GM21737 (cell line): Measurements from ENCODE around the gene FRG2.
"Not testable (repeated sequence)": the region's sequence is repeated elsewhere in the genome, so short reads cannot be mapped to it uniquely, and the experiment has no call there.

ENCODE experiments used
- ATAC-seq: cut with Tn5 transposase; IDR thresholded peaks from one replicate; pipeline ENCODE4 v1.9.1; 2021; ENCODE audit warnings: mild to moderate bottlenecking, moderate library complexity; ENCODE audit not compliant: unreplicated experiment

Gene FRG2

DNA sequence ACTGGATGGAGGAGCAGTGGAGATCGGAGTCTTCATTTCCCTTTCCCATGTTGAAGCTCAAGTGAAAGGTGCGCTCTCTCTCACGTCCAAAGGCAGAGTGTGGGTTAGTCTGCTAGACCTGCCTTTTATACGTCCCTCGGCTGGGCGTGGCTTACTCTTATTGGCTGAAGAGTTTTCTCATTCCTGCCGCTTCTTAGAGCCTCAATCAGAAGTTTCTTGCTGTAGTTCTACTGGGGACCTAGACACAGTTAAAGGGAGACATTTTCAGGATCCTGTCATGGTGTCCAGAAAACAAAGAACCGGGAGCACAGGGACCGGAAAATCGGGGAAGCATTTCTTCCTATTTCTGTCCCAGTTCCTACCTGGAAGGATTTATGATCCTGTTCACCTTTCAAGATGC, at the start of gene FRG2:
TSS of gene FRG2 (minus strand) at position 101 of the 400 bp plus-strand sequence. CDS start at position 49, 52 bp downstream.
- not testable (repeated sequence) for ATAC-seq

DNA sequence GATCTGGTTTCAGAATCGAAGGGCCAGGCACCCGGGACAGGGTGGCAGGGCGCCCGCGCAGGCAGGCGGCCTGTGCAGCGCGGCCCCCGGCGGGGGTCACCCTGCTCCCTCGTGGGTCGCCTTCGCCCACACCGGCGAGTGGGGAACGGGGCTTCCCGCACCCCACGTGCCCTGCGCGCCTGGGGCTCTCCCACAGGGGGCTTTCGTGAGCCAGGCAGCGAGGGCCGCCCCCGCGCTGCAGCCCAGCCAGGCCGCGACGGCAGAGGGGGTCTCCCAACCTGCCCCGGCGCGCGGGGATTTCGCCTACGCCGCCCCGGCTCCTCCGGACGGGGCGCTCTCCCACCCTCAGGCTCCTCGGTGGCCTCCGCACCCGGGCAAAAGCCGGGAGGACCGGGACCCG, 41.3 kb upstream of the FRG2 start:
- not testable (repeated sequence) for ATAC-seq

DNA sequence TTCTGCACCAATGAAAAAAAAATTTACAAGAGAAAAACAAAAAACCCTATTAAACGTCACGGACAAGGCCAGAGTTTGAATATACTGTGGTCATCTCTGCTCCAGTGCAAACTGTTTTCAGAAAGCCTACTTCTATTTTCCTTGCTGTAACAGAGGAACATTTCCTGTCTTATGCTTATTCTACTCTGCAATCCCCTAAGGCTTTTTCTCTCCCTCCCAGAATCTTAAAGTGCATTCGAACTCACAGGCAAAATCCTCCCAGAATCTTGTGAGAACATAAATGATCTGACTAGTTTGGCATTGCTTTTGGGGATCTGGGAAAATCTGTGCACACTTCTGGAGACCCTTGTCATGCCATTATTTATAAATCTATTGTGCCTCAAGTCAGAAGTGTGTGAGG, 37.7 kb upstream of the FRG2 start:
- not testable (repeated sequence) for ATAC-seq

DNA sequence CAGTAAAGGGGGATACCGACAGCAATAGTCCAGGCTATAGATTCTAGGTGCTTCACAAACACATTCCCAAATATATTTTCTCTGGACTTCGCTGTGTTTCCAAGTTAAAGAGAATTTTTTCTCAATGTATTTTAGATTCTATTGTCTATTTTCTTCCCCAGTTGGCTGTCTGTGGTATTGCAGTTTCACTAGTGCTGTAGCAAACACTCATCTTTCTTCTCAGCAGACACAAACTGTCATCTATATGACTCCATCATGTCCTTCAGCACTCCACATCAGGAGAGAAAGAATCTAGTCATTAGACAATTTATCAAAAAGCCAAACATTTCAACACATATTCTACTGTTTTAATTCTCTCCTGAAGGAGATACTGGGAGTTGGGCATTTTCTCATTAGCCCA, 37.3 kb upstream of the FRG2 start, which contains the start of gene DBET:
TSS of gene DBET (plus strand) at position 161 of the 400 bp plus-strand sequence.
- ATAC-seq = not testable (repeated sequence)

- ATAC-seq = not testable (repeated sequence)
Observed at GRCh38 chr4:190058997-190059396, 31.9 kb upstream of the FRG2 start.

- not testable (repeated sequence) for ATAC-seq
Observed at GRCh38 chr4:190049378-190050239, 22.6 kb upstream of the FRG2 start.

GRCh38 chr4:190047627-190048026, 20.6 kb upstream of the FRG2 start:
- ATAC-seq = not testable (repeated sequence)

DNA sequence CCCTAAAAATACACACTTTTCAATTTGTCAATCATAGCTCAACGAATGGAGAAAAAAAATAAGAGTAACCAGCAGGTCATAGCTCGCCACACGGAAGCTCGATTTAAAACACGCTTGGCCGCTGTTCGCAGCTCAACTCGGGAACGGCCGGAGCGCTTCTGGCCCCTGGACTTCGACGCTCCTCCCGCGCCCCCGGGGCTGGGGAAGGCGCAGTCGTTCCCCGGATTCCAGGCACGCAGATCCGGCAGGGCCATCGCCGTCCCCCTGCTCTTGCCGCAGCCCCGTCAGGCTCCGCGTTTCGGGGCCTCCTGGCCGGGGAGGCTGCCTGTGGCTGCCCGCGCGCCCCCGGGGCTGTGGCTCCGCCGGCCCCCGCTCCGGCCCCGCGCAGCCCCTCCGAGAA, 13.8 kb upstream of the FRG2 start:
- ATAC-seq = not testable (repeated sequence)

GRCh38 chr4:190037704-190038388, 10.8 kb upstream of the FRG2 start:
- ATAC-seq = not testable (repeated sequence)

GRCh38 chr4:190031264-190031663, 4.2 kb upstream of the FRG2 start:
- not testable (repeated sequence) for ATAC-seq

GRCh38 chr4:190022614-190023281, 4.3 kb downstream of the FRG2 start:
- ATAC-seq = not testable (repeated sequence)

GRCh38 chr4:190021973-190022372, 5.1 kb downstream of the FRG2 start:
- not testable (repeated sequence) for ATAC-seq

DNA sequence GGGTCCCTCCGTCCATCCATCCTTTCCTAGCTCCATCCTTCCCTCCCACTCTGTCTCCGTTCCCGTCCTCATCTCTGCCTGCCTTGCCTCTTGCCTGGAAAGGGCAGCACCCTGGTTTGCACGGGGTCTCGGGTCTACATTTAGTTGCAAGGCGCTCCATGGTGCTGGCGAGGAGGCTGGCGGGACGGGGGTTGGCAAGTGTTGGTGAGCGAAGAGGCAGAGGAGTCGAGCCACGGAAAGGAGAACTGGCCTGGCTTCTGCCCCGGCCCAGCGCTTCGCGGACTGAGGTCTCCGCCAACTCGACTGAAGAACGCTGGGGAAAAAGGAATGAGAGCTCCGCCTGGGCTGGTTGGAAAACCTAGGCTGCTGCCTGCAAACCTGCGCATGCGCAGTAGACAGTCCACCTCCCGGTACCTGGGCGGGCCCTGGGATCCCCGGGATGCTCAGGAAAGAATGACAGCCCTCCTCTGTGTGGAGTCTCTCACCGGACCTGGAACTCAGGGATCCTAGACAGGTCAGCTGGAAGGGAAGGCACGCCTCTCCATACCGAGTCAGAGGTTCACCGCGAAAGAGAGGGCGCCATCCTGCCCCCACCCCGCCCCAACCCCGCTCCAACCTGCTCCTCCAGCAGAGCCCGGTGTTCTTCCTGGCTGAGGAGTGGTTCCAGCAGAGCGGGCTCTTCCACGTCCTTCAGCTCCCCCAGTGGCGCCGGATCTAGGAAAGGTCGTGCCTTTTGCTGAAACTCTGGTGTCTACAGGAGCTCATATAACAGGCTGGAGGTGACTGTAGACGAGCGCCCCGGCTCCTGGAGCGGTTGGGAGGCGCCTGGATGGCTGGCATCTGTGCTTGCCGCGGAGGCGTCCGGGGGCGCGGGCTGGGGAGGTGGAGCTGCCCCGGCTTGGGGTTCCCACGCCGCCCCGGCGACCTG, 6.0 kb downstream of the FRG2 start:
- no peak for ATAC-seq

DNA sequence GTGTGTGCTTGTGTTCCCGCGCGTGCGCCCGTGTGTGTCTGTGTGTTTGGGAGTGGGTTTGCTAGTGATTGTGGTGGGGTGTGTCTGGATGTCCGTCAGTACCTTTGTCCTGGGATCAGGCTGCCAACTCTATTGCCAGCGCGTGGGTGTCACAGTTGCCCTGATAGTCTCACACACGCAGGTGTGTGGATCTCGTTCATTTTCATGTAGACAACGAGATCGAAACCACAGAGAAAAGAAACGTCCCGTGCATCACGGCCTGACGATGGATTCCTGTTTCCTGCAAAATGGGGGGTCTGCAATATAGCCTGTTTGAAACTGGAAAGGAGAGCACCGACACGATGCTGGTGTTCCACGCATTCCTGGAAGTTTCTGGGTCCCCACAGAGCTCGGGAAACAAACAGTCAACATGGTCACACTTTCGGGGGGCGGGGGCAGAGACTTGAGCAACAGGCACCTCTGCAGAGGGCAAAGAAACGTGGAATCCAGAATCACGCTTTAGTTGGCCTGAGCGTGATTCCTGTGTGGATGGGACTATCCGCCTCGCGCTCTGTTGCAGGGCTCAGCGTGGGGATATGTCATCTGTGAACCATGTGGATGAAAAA, 7.1 kb downstream of the FRG2 start:
- not testable (repeated sequence) for ATAC-seq

GRCh38 chr4:190019023-190019858, 7.8 kb downstream of the FRG2 start:
- ATAC-seq = no peak

GRCh38 chr4:190018201-190018920, 8.7 kb downstream of the FRG2 start:
- no peak for ATAC-seq

DNA sequence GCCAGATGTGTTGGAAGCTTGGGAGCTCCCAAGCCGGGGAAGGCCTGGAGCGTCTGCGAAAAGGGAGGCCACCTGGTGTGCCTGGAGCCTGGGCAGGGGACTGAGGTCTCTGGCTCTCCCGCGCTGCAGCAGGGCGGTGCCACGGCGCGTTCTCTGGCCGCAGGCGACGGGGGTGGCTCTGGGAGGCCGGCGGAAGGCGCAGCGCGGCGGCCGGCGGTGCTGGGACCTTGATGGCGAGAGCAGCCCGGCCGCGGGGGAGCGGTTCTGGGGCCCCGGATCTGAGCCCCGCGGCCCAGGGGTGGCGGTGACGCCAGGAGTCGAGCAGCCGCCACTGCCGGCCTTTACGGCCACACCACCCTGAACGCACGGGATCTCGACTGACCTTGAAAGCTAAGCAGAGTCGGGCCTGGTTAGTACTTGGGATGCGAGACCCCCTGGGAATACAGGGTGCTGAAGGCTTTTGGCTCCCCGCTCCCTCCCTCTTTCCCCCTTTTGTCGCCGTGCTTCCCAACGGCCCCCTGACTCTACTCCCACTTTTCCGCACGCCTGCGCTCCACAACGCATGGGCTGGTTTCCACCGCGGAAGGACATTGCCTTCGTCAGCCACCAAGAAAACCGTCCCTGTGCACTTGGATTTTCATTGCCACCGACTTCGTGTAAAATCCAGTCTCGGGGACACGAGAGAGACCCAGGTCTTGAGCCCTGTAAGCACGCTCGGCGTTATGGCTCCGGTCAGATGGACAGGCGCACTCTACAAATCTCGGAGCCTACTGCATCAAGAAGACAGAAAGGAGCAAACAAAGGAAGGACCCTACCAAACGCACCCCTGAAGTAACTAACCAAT, 9.5 kb downstream of the FRG2 start:
- no peak for ATAC-seq
